ENCODE results near the gene TCN2. TPM values are rescaled to one million over a fixed set of nuclear protein-coding genes. Genes with fewer than 3 reads are reported as not detected.
"Not testable (repeated sequence)": the region's sequence is repeated elsewhere in the genome, so short reads cannot be mapped to it uniquely, and the experiment has no call there.

Gene TCN2
- total RNA-seq (ENCODE audit: low replicate concordance): 9.0 and 14.5 TPM in 2 replicates
- long read RNA-seq, transcript TCN2-201 (9 exons, 2,535 nt): major isoform, 39 of 44 reads
- long read RNA-seq, partial matches to known transcripts: 1 of 44 reads
- long read RNA-seq, other reads (novel, unspliced or antisense): 2 of 44 reads

GRCh38 chr22:30606455-30607299 is at the start of gene TCN2:
TSS of gene TCN2 (plus strand) at chr22:30607174. CDS start at chr22:30607332, 158 bp downstream.
- TF ChIP-seq CTCF (conservative IDR thresholded peaks at IDR 0.05): peak; percentile 24
- Mint-ChIP-seq H3K9me3 (no peaks in the 10 kb centered on the region), H3K4me3 (peak within 1 kb of the TSS; percentile 93), H3K36me3 (no peaks in the 10 kb centered on the region), H3K27ac (peak within 1 kb of the TSS; percentile 92), H3K4me1 (ENCODE audit: unreplicated experiment) (peaks cover 34% of the 10 kb centered on the region), H3K27me3 (peaks cover 2% of the 10 kb centered on the region)
- DNase-seq (ENCODE audit: extremely low spot score, unreplicated experiment): no peak

GRCh38 chr22:30557243-30557642 is 49.7 kb upstream of the TCN2 start:
- peaks cover 5% of the 10 kb centered on the region for H3K4me1 Mint-ChIP-seq (ENCODE audit: unreplicated experiment)
- DNase-seq (ENCODE audit: extremely low spot score, unreplicated experiment): no peak
- H3K27ac Mint-ChIP-seq: no peak overlapping the region
- no peaks in the 10 kb centered on the region for H3K9me3 Mint-ChIP-seq
- H3K27me3 Mint-ChIP-seq: no peaks in the 10 kb centered on the region
- TF ChIP-seq CTCF (conservative IDR thresholded peaks at IDR 0.05): no peak
- no peaks in the 10 kb centered on the region for H3K36me3 Mint-ChIP-seq
- H3K4me3 Mint-ChIP-seq: no peak overlapping the region

GRCh38 chr22:30559889-30560288 is 47.1 kb upstream of the TCN2 start:
- no peaks in the 10 kb centered on the region for H3K27me3 Mint-ChIP-seq
- TF ChIP-seq CTCF (conservative IDR thresholded peaks at IDR 0.05): no peak
- no peak for DNase-seq (ENCODE audit: extremely low spot score, unreplicated experiment)
- H3K27ac Mint-ChIP-seq: no peak overlapping the region
- no peaks in the 10 kb centered on the region for H3K36me3 Mint-ChIP-seq
- H3K4me3 Mint-ChIP-seq: no peak overlapping the region
- H3K4me1 Mint-ChIP-seq (ENCODE audit: unreplicated experiment): peaks cover 5% of the 10 kb centered on the region
- H3K9me3 Mint-ChIP-seq: no peaks in the 10 kb centered on the region

- DNase-seq (ENCODE audit: extremely low spot score, unreplicated experiment); H3K9me3 Mint-ChIP-seq; H3K36me3 Mint-ChIP-seq: not testable (repeated sequence)
Measured at GRCh38 chr22:30560643-30561202, 46.3 kb upstream of the TCN2 start.

GRCh38 chr22:30561402-30562189 is 45.4 kb upstream of the TCN2 start:
- Mint-ChIP-seq H3K27ac (no peak overlapping the region), H3K4me1 (ENCODE audit: unreplicated experiment) (peaks cover 5% of the 10 kb centered on the region), H3K36me3 (no peaks in the 10 kb centered on the region), H3K4me3 (no peak overlapping the region), H3K27me3 (peaks cover 6% of the 10 kb centered on the region), H3K9me3 (no peaks in the 10 kb centered on the region)
- DNase-seq (ENCODE audit: extremely low spot score, unreplicated experiment): no peak
- TF ChIP-seq CTCF (conservative IDR thresholded peaks at IDR 0.05): no peak

More at GRCh38 chr22:30560643-30561202, 46.3 kb upstream of the TCN2 start:
- not testable (repeated sequence) for H3K27ac Mint-ChIP-seq; H3K27me3 Mint-ChIP-seq; H3K4me3 Mint-ChIP-seq; H3K4me1 Mint-ChIP-seq (ENCODE audit: unreplicated experiment)
